GF-D8 (cell line): Measurements from ENCODE around the gene RHBDL1.

Experiments
- DNase-seq: peaks from one replicate; lab custom pipeline; 2025; lab: John Stamatoyannopoulos, UW

Gene RHBDL1

GRCh38 chr16:674214-674881, 1.1 kb upstream of the RHBDL1 start:
- DNase-seq = no peak

GRCh38 chr16:675884-676564, 553 bp downstream of the RHBDL1 start:
- DNase-seq = no peak

- no peak for DNase-seq
Observed at GRCh38 chr16:676565-676902, 1.1 kb downstream of the RHBDL1 start.

- no peak for DNase-seq
Observed at GRCh38 chr16:676913-677312, 1.4 kb downstream of the RHBDL1 start.

GRCh38 chr16:677316-678190, 2.1 kb downstream of the RHBDL1 start:
- no peak for DNase-seq

GRCh38 chr16:678209-678857, 2.9 kb downstream of the RHBDL1 start:
- no peak for DNase-seq

GRCh38 chr16:678858-679813, 3.7 kb downstream of the RHBDL1 start:
- no peak for DNase-seq

GRCh38 chr16:679814-680624, 4.5 kb downstream of the RHBDL1 start, which contains the start of gene STUB1:
Gene STUB1 (plus strand): TSS chr16:680410. CDS start chr16:680526, 116 bp downstream.
- peak; percentile 51 for DNase-seq

- DNase-seq = no peak
Observed at GRCh38 chr16:680625-680945, 5.1 kb downstream of the RHBDL1 start.

GRCh38 chr16:680967-681745, 5.7 kb downstream of the RHBDL1 start:
- DNase-seq = peak; percentile 22

- no peak for DNase-seq
Observed at GRCh38 chr16:681746-682427, 6.4 kb downstream of the RHBDL1 start.

GRCh38 chr16:682493-683395, 7.3 kb downstream of the RHBDL1 start:
- no peak for DNase-seq

GRCh38 chr16:683396-684070, 8.1 kb downstream of the RHBDL1 start:
- no peak for DNase-seq

GRCh38 chr16:684071-684794, 8.8 kb downstream of the RHBDL1 start, which contains the start of gene JMJD8:
Gene JMJD8 (minus strand): TSS chr16:684334. CDS start chr16:684319, 15 bp downstream.
- DNase-seq = peak; percentile 90

- DNase-seq = no peak
Observed at GRCh38 chr16:684961-685696, 9.7 kb downstream of the RHBDL1 start.

- no peak for DNase-seq
Observed at GRCh38 chr16:685967-686366, 10.5 kb downstream of the RHBDL1 start.
